PFSK-1 (cell line): Measurements from ENCODE around the gene TBC1D10B.

Source experiments
- FOXP2 ChIP-seq: optimal IDR thresholded peaks from 2 replicates; pipeline ENCODE3; 2011; ENCODE audit warnings: borderline replicate concordance, control low read depth, inconsistent platforms; ENCODE audit not compliant: insufficient read depth; ENCODE audit errors: extremely low read length, extremely low read depth
- POLR2AphosphoS5 ChIP-seq: IDR thresholded peaks from 2 replicates; pipeline ENCODE4 v1.6.1; 2012; ENCODE audit warnings: low read depth, mild to moderate bottlenecking, control low read depth, low read length, moderate library complexity
- REST ChIP-seq, 2 experiments: IDR thresholded peaks; 2 replicates each; pipeline versions ENCODE4 v1.6.1 to v1.8.0; 2011 to 2012; ENCODE audit warnings: low read depth in 2 of 2, low read length in 2 of 2, control low read depth in 1 of 2, inconsistent platforms in 1 of 2, mild to moderate bottlenecking in 1 of 2, moderate library complexity in 1 of 2; ENCODE audit not compliant: insufficient read depth in 1 of 2
- SIN3A ChIP-seq: IDR thresholded peaks from 2 replicates; pipeline ENCODE4 v1.6.1; 2012; ENCODE audit warnings: mild to moderate bottlenecking, low read length, moderate library complexity, borderline replicate concordance; ENCODE audit not compliant: insufficient read depth
- TAF1 ChIP-seq: IDR thresholded peaks from 2 replicates; pipeline ENCODE4 v1.6.1; 2012; ENCODE audit warnings: low read length, control low read depth, borderline replicate concordance; ENCODE audit not compliant: insufficient read depth

The TBC1D10B gene

GRCh38 chr16:30407804-30408534, 37.7 kb upstream of the TBC1D10B start:
- TF ChIP-seq FOXP2, result no peak
- TF ChIP-seq REST (IDR thresholded peaks at IDR 0.05; ENCODE audit: insufficient read depth in 1 of 2, low read depth in 2 of 2, low read length in 2 of 2), result no peak
- no peak for TF ChIP-seq POLR2AphosphoS5
- TF ChIP-seq SIN3A, result no peak
- no peak for TF ChIP-seq TAF1

- TF ChIP-seq REST (IDR thresholded peaks at IDR 0.05; ENCODE audit: insufficient read depth in 1 of 2, low read depth in 2 of 2, low read length in 2 of 2), result no peak
- TF ChIP-seq POLR2AphosphoS5, result peak; percentile 84
- peak; percentile 27; the same call in 1 of the 2 replicates for TF ChIP-seq SIN3A
- peak; percentile 70; the same call in 1 of the 2 replicates for TF ChIP-seq TAF1
- peak; percentile 7 for TF ChIP-seq FOXP2
Observed at GRCh38 chr16:30407102-30407803, 37.0 kb upstream of the TBC1D10B start, which contains the start of gene ZNF771. Gene ZNF771, plus strand, starts transcription at chr16:30407606. Its CDS starts 448 bp downstream, at chr16:30408054.

GRCh38 chr16:30406795-30407101, 36.5 kb upstream of the TBC1D10B start:
- TF ChIP-seq POLR2AphosphoS5 (no peak), REST (IDR thresholded peaks at IDR 0.05; ENCODE audit: insufficient read depth in 1 of 2, low read depth in 2 of 2, low read length in 2 of 2) (no peak), FOXP2 (no peak), TAF1 (no peak), SIN3A (no peak)

GRCh38 chr16:30401768-30402425, 31.6 kb upstream of the TBC1D10B start:
- no peak for TF ChIP-seq TAF1

GRCh38 chr16:30399435-30400186, 29.3 kb upstream of the TBC1D10B start:
- TF ChIP-seq POLR2AphosphoS5 (no peak), SIN3A (no peak), REST (IDR thresholded peaks at IDR 0.05; ENCODE audit: insufficient read depth in 1 of 2, low read depth in 2 of 2, low read length in 2 of 2) (no peak), FOXP2 (no peak), TAF1 (no peak)
